Ishikawa (cell line): Measurements from ENCODE around the gene IGF1R.

ENCODE experiments used
- CEBPB ChIP-seq: IDR thresholded peaks from 2 replicates; pipeline ENCODE4 v1.6.1; 2012
- CREB1 ChIP-seq: IDR thresholded peaks from 2 replicates; pipeline ENCODE4 v1.6.1; 2012; ENCODE audit warnings: low read depth
- EGR1 ChIP-seq: IDR thresholded peaks from 2 replicates; pipeline ENCODE4 v1.6.1; 2012
- EP300 ChIP-seq: IDR thresholded peaks from 2 replicates; pipeline ENCODE4 v1.6.1; 2012; ENCODE audit warnings: borderline replicate concordance
- FOXM1 ChIP-seq: IDR thresholded peaks from 2 replicates; pipeline ENCODE4 v1.6.1; 2012; ENCODE audit warnings: low read depth, borderline replicate concordance
- MAX ChIP-seq: IDR thresholded peaks from 2 replicates; pipeline ENCODE4 v1.6.1; 2012
- NFIC ChIP-seq: IDR thresholded peaks from 2 replicates; pipeline ENCODE4 v1.6.1; 2012
- RAD21 ChIP-seq: IDR thresholded peaks from 2 replicates; pipeline ENCODE4 v1.6.1; 2012; ENCODE audit warnings: low read depth
- REST ChIP-seq: IDR thresholded peaks from 2 replicates; pipeline ENCODE4 v1.6.1; 2012; ENCODE audit warnings: low read depth, mild to moderate bottlenecking
- TAF1 ChIP-seq: IDR thresholded peaks from 2 replicates; pipeline ENCODE4 v1.6.1; 2012; ENCODE audit warnings: low read depth, mild to moderate bottlenecking
- TEAD4 ChIP-seq: IDR thresholded peaks from 2 replicates; pipeline ENCODE4 v1.6.1; 2012
- USF1 ChIP-seq: IDR thresholded peaks from 2 replicates; pipeline ENCODE4 v1.6.1; 2012
- YY1 ChIP-seq: IDR thresholded peaks from 2 replicates; pipeline ENCODE4 v1.6.1; 2012; ENCODE audit warnings: low read depth
- ZBTB7A ChIP-seq: IDR thresholded peaks from 2 replicates; pipeline ENCODE4 v1.6.1; 2012; ENCODE audit warnings: low read depth

GRCh38 chr15:98930576-98930975, 282.2 kb downstream of the IGF1R start:
- TF ChIP-seq CREB1 (no peak), RAD21 (no peak), TAF1 (no peak), MAX (no peak), ZBTB7A (no peak), NFIC (no peak), CEBPB (no peak), YY1 (no peak), REST (no peak), EP300 (no peak), TEAD4 (no peak), USF1 (no peak), FOXM1 (no peak), EGR1 (no peak)
